ENCODE data around the gene CRYGB.

DNA sequence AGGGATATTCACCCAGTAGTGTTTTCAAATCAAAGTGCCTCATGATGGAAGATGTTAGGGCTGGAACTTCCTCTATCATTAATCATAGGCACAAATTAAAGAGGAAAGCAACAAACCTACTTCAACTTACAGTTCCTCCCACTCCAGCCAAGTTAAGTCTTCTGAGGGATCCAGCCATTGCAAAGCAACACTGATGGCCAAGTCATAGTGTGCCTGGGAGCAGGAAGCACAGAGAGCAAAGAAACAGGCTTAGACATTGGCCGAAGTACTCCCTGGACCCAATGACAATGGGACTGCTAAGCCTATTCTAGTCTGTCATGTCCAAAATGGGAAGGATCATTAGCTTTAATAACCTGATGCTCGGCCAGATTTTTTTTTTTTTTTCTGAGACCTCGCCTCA lies 36.9 kb upstream of the CRYGB start:
- no peak for TF ChIP-seq POLR2AphosphoS5 (IDR thresholded peaks at IDR 0.05)
- no peak for TF ChIP-seq CTCF (IDR thresholded peaks at IDR 0.05)
- TF ChIP-seq POLR2A (IDR thresholded peaks at IDR 0.05): no peak
